Esophagus muscularis mucosa (tissue), 4 donors: ENCODE data around the gene NSMCE1. TPM values are rescaled to one million over a fixed set of nuclear protein-coding genes. Genes with fewer than 3 reads are reported as not detected.
"Not testable (repeated sequence)": the region's sequence is repeated elsewhere in the genome, so short reads cannot be mapped to it uniquely, and the experiment has no call there.

Experiments
- DNase-seq: peaks from one replicate; pipeline ENCODE4 v3.0.0-alpha.2; 2017; ENCODE audit errors: extremely low spot score
- H3K27ac ChIP-seq, 4 donors: fragments of 200-600 bp; sonication (generic); replicated peaks in 1 of 4; 1 replicate in 3 of 4; 2 replicates in 1 of 4; pipeline ENCODE4 v1.5.1; 2016 to 2019; ENCODE audit warnings: mild to moderate bottlenecking in 1 of 4
- H3K27me3 ChIP-seq, 4 donors: fragments of 200-600 bp; sonication (generic); one replicate each; pipeline versions ENCODE4 v1.5.1 to v1.6.0; 2016 to 2019
- H3K36me3 ChIP-seq, 4 donors: fragments of 200-600 bp; sonication (generic); one replicate each; pipeline ENCODE4 v1.5.1; 2016 to 2019
- H3K4me1 ChIP-seq, 4 donors: fragments of 200-600 bp; sonication (generic); one replicate each; pipeline ENCODE4 v1.5.1; 2016 to 2019
- H3K4me3 ChIP-seq, 4 donors: fragments of 200-600 bp; sonication (generic); 1 replicate in 2 of 4; 2 replicates in 2 of 4; pipeline ENCODE4 v1.5.1; 2016 to 2019; ENCODE audit warnings: mild to moderate bottlenecking in 4 of 4, moderate library complexity in 1 of 4
- H3K9me3 ChIP-seq, 4 donors: fragments of 200-600 bp; sonication (generic); 1 replicate in 3 of 4; 2 replicates in 1 of 4; pipeline ENCODE4 v1.5.1; 2016 to 2019
- EP300 ChIP-seq: sonication (generic); formaldehyde crosslinking; IDR thresholded peaks from one replicate; pipeline ENCODE4 v1.6.1; 2017; ENCODE audit warnings: antibody characterized with exemption
- POLR2A ChIP-seq: fragments of 450-650 bp; IDR thresholded peaks from one replicate; pipeline ENCODE4 v1.6.1; 2017; ENCODE audit warnings: antibody characterized with exemption, moderate library complexity, mild to moderate bottlenecking, low read depth
- POLR2AphosphoS5 ChIP-seq, 2 donors: sonication (generic); formaldehyde crosslinking; IDR thresholded peaks; one replicate each; pipeline ENCODE4 v1.6.1; 2017; ENCODE audit warnings: antibody characterized with exemption in 2 of 2
- WGBS: methylation state at CpG from one replicate; pipeline ENCODE4 v1.1.5; 2018; 5-methylcytosine and 5-hydroxymethylcytosine counted together
- intact Hi-C: fragments of 100-400 bp; cut with DNase I; formaldehyde crosslinking; loops from one replicate; pipeline ENCODE4 v1.15.1; 2023
- total RNA-seq, 4 donors: library from RNA; depleted of rRNA; stranded (reverse); fragments of >200 nt; gene quantifications; one replicate each; pipeline versions ENCODE4 v1.1.0 to v1.2.1, GENCODE V29; 2016
- TF ChIP-seq, protein P1 (sequence below), 3 experiments: fragments of 200-600 bp in 2 of 3; fragments of 450-650 bp in 1 of 3; sonication (generic) in 2 of 3; IDR thresholded peaks; one replicate each; pipeline ENCODE4 v1.5.1; 2017 to 2019; ENCODE audit warnings: antibody characterized with exemption in 3 of 3, mild to moderate bottlenecking in 2 of 3, moderate library complexity in 1 of 3

NSMCE1 gene
- total RNA-seq, 4 donors from 2014 or later: 49.7 to 68.8 (median 64.0) TPM

DNA sequence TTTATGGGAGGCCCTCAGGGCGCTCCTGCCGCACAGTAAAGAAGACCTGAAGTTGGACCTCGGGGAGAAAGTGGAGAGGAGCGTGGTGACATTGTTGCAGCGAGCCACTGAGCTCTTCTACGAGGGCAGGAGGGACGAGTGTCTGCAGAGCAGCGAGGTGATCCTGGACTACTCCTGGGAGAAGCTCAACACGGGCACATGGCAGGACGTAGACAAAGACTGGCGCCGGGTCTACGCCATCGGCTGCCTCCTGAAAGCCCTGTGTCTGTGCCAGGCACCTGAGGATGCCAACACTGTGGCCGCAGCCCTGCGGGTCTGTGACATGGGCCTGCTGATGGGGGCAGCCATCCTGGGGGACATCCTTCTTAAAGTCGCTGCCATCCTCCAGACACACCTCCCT, 58.4 kb downstream of the NSMCE1 start:
- Histone ChIP-seq H3K4me3 (no peak overlapping the region), H3K36me3 (peaks cover 23 to 65% (median 44%) of the 10 kb centered on the region in 4 donors), H3K4me1 (peaks cover 0 to 4% (median 0%) of the 10 kb centered on the region in 4 donors), H3K27me3 (no peaks in the 10 kb centered on the region), H3K9me3 (no peaks in the 10 kb centered on the region), H3K27ac (no peak overlapping the region)
- DNase-seq: no peak
- no peak for TF ChIP-seq POLR2AphosphoS5 (IDR thresholded peaks at IDR 0.05)
- WGBS: 94% methylated on average over 16 of the region's 17 CpGs
- intact Hi-C loops: no loop called here

DNA sequence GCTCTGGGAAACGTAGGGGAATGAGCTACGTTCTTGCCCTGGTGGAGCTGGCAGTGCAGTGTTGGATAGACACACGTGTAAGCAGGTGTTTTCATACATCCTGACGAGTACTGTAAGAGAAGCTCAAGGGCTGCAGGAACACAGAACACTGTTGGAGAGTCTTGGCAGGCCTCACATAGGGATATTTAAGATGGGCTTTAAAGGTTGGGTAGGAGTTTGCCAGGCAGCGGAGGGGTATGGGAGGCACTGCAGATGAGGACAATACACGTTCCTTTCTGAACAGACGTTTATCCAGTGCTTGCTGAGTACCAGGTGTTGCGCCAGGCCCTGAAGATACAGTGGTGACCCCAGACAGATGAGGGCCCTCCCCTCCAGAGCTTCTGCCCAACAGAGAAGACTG, 59.0 kb downstream of the NSMCE1 start:
- Histone ChIP-seq H3K36me3 (peaks cover 23 to 59% (median 41%) of the 10 kb centered on the region in 4 donors), H3K4me3 (no peak overlapping the region), H3K9me3 (no peaks in the 10 kb centered on the region), H3K27ac (no peak overlapping the region), H3K4me1 (peaks cover 3 to 10% (median 4%) of the 10 kb centered on the region in 4 donors), H3K27me3 (no peaks in the 10 kb centered on the region)
- no peak for DNase-seq
- TF ChIP-seq POLR2A: no peak
- no peak for TF ChIP-seq EP300
- TF ChIP-seq, protein P1, sequence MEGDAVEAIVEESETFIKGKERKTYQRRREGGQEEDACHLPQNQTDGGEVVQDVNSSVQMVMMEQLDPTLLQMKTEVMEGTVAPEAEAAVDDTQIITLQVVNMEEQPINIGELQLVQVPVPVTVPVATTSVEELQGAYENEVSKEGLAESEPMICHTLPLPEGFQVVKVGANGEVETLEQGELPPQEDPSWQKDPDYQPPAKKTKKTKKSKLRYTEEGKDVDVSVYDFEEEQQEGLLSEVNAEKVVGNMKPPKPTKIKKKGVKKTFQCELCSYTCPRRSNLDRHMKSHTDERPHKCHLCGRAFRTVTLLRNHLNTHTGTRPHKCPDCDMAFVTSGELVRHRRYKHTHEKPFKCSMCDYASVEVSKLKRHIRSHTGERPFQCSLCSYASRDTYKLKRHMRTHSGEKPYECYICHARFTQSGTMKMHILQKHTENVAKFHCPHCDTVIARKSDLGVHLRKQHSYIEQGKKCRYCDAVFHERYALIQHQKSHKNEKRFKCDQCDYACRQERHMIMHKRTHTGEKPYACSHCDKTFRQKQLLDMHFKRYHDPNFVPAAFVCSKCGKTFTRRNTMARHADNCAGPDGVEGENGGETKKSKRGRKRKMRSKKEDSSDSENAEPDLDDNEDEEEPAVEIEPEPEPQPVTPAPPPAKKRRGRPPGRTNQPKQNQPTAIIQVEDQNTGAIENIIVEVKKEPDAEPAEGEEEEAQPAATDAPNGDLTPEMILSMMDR (IDR thresholded peaks at IDR 0.05): no peak
- intact Hi-C loops: no loop called here
- 95% methylated on average over 6 of the region's 8 CpGs for WGBS

DNA sequence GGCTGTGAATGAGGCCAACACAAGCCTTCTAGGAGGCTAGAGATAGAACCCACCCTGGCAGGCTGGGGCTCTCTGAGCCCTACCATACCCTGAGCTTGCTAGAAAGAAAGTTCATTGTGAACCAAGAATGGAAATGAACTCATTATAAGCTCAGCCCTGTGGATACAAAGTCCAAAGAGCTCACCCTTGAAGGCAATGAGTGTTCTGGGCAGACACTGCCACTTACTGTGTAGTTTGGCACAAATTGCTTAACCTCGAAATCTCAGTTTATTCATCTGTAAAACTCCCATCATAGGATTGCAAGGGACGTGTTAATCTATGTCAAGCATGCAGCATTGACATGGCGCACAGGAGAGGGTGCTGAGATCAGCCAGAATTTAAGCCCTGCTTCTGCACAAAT, 59.8 kb downstream of the NSMCE1 start:
- Histone ChIP-seq H3K36me3 (peaks cover 20 to 51% (median 37%) of the 10 kb centered on the region in 4 donors), H3K4me3 (no peak overlapping the region), H3K4me1 (peaks cover 7 to 17% (median 10%) of the 10 kb centered on the region in 4 donors), H3K27ac (no peak overlapping the region), H3K27me3 (no peaks in the 10 kb centered on the region), H3K9me3 (no peaks in the 10 kb centered on the region)
- intact Hi-C loops: no loop called here
- 87% methylated on average over 3 of the region's 3 CpGs for WGBS
- TF ChIP-seq POLR2AphosphoS5 (IDR thresholded peaks at IDR 0.05): no peak
- TF ChIP-seq, protein P1 (IDR thresholded peaks at IDR 0.05): no peak
- TF ChIP-seq EP300: no peak
- no peak for TF ChIP-seq POLR2A
- DNase-seq: no peak

DNA sequence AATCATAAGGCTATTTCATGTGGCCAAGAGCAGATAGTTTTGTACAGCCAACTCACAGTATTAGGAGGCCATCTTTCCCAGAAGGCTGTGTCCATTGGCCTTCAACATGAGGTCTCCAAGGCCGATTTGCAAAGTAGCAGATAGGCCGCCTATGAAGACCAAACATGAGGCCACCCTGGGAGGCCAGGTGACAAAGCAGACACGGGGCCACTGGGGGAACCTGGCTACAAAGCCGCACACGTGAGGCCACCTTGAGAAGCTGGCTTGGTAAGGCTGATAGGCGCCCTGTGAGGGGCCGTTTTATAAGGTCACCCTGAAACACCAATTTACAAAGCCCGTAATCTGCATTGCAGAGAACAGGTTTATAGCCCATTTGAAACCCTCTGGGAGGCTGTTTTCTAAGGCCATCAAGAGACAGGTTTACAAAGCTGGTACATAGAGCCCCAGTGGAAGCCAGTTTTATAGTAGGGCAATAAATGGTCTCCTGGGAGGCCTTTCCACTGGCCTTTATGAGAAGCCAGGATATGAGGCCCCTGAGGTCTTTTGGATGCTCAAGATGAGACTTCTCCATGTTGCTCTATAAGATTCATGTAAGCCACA, 60.4 kb downstream of the NSMCE1 start:
- intact Hi-C loops: no loop called here
- H3K9me3 ChIP-seq: no peaks in the 10 kb centered on the region
- TF ChIP-seq, protein P1 (IDR thresholded peaks at IDR 0.05): no peak
- TF ChIP-seq EP300 (no peak), POLR2A (no peak), POLR2AphosphoS5 (IDR thresholded peaks at IDR 0.05) (no peak)
- H3K36me3 ChIP-seq: peaks cover 17 to 47% (median 35%) of the 10 kb centered on the region in 4 donors
- H3K27me3 ChIP-seq: no peaks in the 10 kb centered on the region
- no peak for DNase-seq
- 96% methylated on average over 7 of the region's 8 CpGs for WGBS
- H3K4me3 ChIP-seq: no peak overlapping the region
- H3K27ac ChIP-seq: no peak overlapping the region
- peaks cover 7 to 18% (median 10%) of the 10 kb centered on the region in 4 donors for H3K4me1 ChIP-seq

DNA sequence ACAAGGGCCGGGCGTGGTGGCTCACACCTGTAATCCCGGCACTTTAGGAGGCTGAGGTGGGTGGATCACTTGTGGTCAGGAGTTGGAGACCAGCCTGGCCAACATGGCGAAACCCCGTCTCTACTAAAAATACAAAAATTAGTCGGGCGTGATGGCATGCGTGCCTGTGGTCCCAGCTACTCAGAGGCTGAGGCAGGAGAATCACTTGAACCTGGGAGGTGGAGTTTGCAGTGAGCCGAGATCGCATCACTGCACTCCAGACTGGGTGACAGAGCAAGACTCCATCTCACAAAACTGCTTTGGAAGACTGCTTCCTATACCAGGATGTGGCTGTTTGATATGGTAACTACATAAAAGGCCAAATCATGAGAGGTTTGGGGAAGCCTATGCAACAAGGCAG, 61.5 kb downstream of the NSMCE1 start:
- H3K4me3 ChIP-seq, intact Hi-C loops, H3K9me3 ChIP-seq, H3K27ac ChIP-seq, DNase-seq, H3K27me3 ChIP-seq: not testable (repeated sequence)
- Histone ChIP-seq H3K36me3 (peaks cover 17 to 40% (median 27%) of the 10 kb centered on the region in 4 donors), H3K4me1 (peaks cover 11 to 26% (median 16%) of the 10 kb centered on the region in 4 donors)
- 95% methylated on average over 10 of the region's 10 CpGs for WGBS
